ENCODE measurements around the gene PGBD5.

Gene PGBD5

DNA sequence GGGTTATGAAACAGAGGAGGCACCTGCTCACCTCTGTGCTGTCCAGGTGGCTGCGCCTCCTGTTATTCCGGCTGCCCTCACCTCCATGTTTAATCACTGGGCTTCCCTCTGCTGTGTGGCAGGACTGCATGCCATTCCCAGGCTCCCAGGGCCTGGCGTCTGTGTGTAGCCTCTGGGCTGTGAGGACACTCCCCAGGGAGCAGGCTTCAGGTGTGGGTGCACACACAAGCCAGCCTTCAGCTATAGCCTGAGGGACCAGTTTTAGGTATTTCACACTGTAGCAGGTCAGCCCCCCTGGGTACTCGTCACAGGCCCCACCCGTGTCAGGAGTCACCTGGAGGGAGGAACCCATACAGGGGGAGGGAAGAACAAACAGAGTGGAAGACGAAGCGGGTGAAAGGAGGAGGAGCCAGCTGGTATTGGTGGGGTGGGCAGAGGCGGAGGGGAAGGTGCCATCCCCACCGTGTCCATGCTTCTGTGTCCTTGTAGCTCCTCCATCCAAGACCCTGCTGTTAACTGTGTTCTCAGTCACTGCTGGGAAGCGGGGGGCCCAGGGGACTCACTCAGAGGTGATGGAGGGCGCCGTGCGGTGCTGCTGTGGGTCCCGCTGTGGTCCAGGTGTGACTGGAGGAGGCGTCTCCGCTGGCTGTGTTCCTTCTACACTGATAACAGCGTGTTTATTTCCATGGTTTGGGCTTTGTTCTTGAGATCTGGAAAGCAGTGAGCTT, 158.6 kb downstream of the PGBD5 start:
- in situ Hi-C loops (cut with HindIII; ENCODE audit: low pct_unique_long_range_greater_than_20kb, low sequenced_read_pairs) = no loop called here
- TF ChIP-seq JUND (IDR thresholded peaks at IDR 0.05; ENCODE audit: low read depth) = no peak
- DNase-seq (ENCODE audit: low read depth in 1 of 2, low spot score in 1 of 2) = peak in 1 of 2 experiments; percentile 70

DNA sequence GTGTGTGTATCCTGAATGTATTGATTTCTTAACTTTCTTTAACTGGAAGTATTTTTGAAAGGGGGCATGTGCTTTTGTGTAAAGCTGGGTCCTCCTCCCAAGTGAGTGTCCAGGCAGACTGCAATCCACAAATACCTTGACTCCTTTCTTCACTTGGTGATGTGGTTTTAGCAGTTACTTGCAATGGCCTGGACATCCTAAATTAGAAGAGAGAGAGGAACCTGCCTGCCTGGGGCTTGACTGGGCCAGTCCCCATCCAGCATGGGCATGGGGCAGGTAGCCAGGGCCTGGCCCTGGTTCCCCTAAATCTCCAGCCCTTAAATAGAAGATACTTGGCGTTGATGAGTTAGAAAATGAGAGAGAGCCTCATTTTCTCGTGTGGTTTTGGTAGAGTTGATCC, 159.7 kb downstream of the PGBD5 start:
- in situ Hi-C loops (cut with HindIII; ENCODE audit: low pct_unique_long_range_greater_than_20kb, low sequenced_read_pairs) = no loop called here
- no peak for TF ChIP-seq JUND (IDR thresholded peaks at IDR 0.05; ENCODE audit: low read depth)
- DNase-seq (ENCODE audit: low read depth in 1 of 2, low spot score in 1 of 2) = no peak

- in situ Hi-C loops (cut with HindIII; ENCODE audit: low pct_unique_long_range_greater_than_20kb, low sequenced_read_pairs) = no loop called here
- no peak for DNase-seq (ENCODE audit: low read depth in 1 of 2, low spot score in 1 of 2)
- TF ChIP-seq JUND (IDR thresholded peaks at IDR 0.05; ENCODE audit: low read depth) = no peak
Measured at GRCh38 chr1:230265200-230266115, 160.7 kb downstream of the PGBD5 start.
